Liver (tissue), 3 donors: ENCODE measurements around the gene USP47.

Experiments
- EGR1 ChIP-seq, 2 donors: IDR thresholded peaks; 2 replicates each; pipeline ENCODE4 v1.6.1; 2016 to 2018; ENCODE audit warnings: antibody characterized with exemption in 2 of 2, low read depth in 2 of 2
- GABPA ChIP-seq, 2 donors: IDR thresholded peaks in 1 of 2; conservative IDR thresholded peaks in 1 of 2; 2 replicates each; pipeline ENCODE4 v1.6.1; 2016; ENCODE audit warnings: antibody characterized with exemption in 2 of 2, mild to moderate bottlenecking in 1 of 2, moderate library complexity in 1 of 2
- HNF4A ChIP-seq, 2 donors: conservative IDR thresholded peaks; 2 replicates each; pipeline ENCODE4 v1.6.1; 2016; ENCODE audit warnings: antibody characterized with exemption in 2 of 2, mild to moderate bottlenecking in 2 of 2
- JUND ChIP-seq, 2 donors: IDR thresholded peaks; 2 replicates each; pipeline ENCODE4 v1.6.1; 2016; ENCODE audit warnings: antibody characterized with exemption in 2 of 2
- MAX ChIP-seq: IDR thresholded peaks from 2 replicates; pipeline ENCODE4 v1.6.1; 2016; ENCODE audit warnings: antibody characterized with exemption
- NR2F2 ChIP-seq: IDR thresholded peaks from 2 replicates; pipeline ENCODE4 v1.6.1; 2016; ENCODE audit warnings: antibody characterized with exemption
- RXRA ChIP-seq, 2 donors: IDR thresholded peaks; 2 replicates each; pipeline ENCODE4 v1.6.1; 2017 to 2018; ENCODE audit warnings: antibody characterized with exemption in 2 of 2, mild to moderate bottlenecking in 1 of 2
- SP1 ChIP-seq: IDR thresholded peaks from 2 replicates; pipeline ENCODE4 v1.6.1; 2018; ENCODE audit warnings: antibody characterized with exemption, mild to moderate bottlenecking
- TAF1 ChIP-seq: conservative IDR thresholded peaks from 2 replicates; pipeline ENCODE4 v1.6.1; 2016; ENCODE audit warnings: antibody characterized with exemption, mild to moderate bottlenecking
- YY1 ChIP-seq: IDR thresholded peaks from 2 replicates; pipeline ENCODE4 v1.6.1; 2016; ENCODE audit warnings: antibody characterized with exemption, mild to moderate bottlenecking
- ZBTB33 ChIP-seq: IDR thresholded peaks from 2 replicates; pipeline ENCODE4 v1.6.1; 2016; ENCODE audit warnings: antibody characterized with exemption
- TF ChIP-seq, protein P1 (sequence below): fragments of 150-350 bp; IDR thresholded peaks from 2 replicates; pipeline ENCODE4 v1.5.1; 2017; ENCODE audit warnings: improper control_type of control experiment, low read depth, low read length; ENCODE audit not compliant: missing input control
- TF ChIP-seq, protein P2 (sequence below): IDR thresholded peaks from 2 replicates; pipeline ENCODE4 v1.6.1; 2016; ENCODE audit warnings: antibody characterized with exemption
- TF ChIP-seq, protein P3 (sequence below): IDR thresholded peaks from 2 replicates; pipeline ENCODE4 v1.6.1; 2016; ENCODE audit warnings: antibody characterized with exemption, mild to moderate bottlenecking
- donor health status: healthy.
- donor health status: healthy.

DNA sequence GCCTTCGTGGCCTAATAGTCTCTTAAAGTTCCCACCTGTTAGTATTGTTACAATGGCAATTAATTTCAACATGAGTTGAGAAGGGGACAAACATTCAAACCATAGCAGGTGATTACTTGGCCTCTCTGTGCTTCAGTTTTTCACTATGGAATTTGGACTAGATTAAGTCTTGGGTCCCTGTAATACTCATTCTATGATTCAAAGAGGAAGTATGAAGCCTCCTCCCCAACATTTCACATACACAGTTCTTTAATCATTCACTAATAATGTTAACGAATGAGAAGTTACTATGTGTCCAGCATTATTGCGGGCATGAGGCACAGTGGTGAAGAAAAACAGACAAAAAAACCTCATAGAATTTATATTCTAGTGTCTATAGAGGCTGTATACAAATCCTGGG, 19.9 kb upstream of the USP47 start:
- TF ChIP-seq, protein P1, sequence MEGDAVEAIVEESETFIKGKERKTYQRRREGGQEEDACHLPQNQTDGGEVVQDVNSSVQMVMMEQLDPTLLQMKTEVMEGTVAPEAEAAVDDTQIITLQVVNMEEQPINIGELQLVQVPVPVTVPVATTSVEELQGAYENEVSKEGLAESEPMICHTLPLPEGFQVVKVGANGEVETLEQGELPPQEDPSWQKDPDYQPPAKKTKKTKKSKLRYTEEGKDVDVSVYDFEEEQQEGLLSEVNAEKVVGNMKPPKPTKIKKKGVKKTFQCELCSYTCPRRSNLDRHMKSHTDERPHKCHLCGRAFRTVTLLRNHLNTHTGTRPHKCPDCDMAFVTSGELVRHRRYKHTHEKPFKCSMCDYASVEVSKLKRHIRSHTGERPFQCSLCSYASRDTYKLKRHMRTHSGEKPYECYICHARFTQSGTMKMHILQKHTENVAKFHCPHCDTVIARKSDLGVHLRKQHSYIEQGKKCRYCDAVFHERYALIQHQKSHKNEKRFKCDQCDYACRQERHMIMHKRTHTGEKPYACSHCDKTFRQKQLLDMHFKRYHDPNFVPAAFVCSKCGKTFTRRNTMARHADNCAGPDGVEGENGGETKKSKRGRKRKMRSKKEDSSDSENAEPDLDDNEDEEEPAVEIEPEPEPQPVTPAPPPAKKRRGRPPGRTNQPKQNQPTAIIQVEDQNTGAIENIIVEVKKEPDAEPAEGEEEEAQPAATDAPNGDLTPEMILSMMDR, result no peak
- TF ChIP-seq TAF1 (no peak), JUND (IDR thresholded peaks at IDR 0.05) (no peak), ZBTB33 (no peak), SP1 (no peak), EGR1 (IDR thresholded peaks at IDR 0.05; ENCODE audit: low read depth in 2 of 2) (no peak), NR2F2 (no peak), GABPA (IDR thresholded peaks at IDR 0.05 in 1 of 2, conservative IDR thresholded peaks at IDR 0.05 in 1 of 2) (no peak), HNF4A (conservative IDR thresholded peaks at IDR 0.05) (no peak), MAX (no peak), YY1 (no peak), RXRA (IDR thresholded peaks at IDR 0.05) (no peak)
- TF ChIP-seq, protein P2, sequence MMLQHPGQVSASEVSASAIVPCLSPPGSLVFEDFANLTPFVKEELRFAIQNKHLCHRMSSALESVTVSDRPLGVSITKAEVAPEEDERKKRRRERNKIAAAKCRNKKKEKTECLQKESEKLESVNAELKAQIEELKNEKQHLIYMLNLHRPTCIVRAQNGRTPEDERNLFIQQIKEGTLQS, result no peak
- TF ChIP-seq, protein P3, sequence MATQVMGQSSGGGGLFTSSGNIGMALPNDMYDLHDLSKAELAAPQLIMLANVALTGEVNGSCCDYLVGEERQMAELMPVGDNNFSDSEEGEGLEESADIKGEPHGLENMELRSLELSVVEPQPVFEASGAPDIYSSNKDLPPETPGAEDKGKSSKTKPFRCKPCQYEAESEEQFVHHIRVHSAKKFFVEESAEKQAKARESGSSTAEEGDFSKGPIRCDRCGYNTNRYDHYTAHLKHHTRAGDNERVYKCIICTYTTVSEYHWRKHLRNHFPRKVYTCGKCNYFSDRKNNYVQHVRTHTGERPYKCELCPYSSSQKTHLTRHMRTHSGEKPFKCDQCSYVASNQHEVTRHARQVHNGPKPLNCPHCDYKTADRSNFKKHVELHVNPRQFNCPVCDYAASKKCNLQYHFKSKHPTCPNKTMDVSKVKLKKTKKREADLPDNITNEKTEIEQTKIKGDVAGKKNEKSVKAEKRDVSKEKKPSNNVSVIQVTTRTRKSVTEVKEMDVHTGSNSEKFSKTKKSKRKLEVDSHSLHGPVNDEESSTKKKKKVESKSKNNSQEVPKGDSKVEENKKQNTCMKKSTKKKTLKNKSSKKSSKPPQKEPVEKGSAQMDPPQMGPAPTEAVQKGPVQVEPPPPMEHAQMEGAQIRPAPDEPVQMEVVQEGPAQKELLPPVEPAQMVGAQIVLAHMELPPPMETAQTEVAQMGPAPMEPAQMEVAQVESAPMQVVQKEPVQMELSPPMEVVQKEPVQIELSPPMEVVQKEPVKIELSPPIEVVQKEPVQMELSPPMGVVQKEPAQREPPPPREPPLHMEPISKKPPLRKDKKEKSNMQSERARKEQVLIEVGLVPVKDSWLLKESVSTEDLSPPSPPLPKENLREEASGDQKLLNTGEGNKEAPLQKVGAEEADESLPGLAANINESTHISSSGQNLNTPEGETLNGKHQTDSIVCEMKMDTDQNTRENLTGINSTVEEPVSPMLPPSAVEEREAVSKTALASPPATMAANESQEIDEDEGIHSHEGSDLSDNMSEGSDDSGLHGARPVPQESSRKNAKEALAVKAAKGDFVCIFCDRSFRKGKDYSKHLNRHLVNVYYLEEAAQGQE, result no peak
